Endothelial cell of umbilical vein (primary cell): ENCODE measurements around the gene SHPK. TPM values are rescaled to one million over a fixed set of nuclear protein-coding genes. Genes with fewer than 3 reads are reported as not detected.
"Not testable (repeated sequence)": the region's sequence is repeated elsewhere in the genome, so short reads cannot be mapped to it uniquely, and the experiment has no call there.

Experiments used
- BruUV-seq: library from RNA; stranded (reverse); fragments of 400-500 nt; replicated peaks from 2 replicates; lab custom pipeline; 2021; lab: Mats Ljungman, UMichigan
- CTCF ChIA-PET: fragments of 300-600, 350-600 bp; sonication (Branson Sonifier 250); formaldehyde crosslinking; loops from one replicate; lab custom pipeline; 2021; ENCODE audit warnings: antibody characterized with exemption, inconsistent platforms; lab: Charles Lee
- POLR2A ChIA-PET: fragments of 300-600, 350-600 bp; sonication (Branson Sonifier 250); formaldehyde crosslinking; loops from one replicate; lab custom pipeline; 2021; ENCODE audit warnings: antibody characterized with exemption, inconsistent platforms; lab: Charles Lee
- DNase-seq: peaks from one replicate; pipeline ENCODE4 v3.0.0-alpha.2; 2011; ENCODE audit warnings: low read depth, low spot score
- FAIRE-seq: peaks from 2 replicates; lab custom pipeline; 2011; peaks lifted over from hg19 to GRCh38; lab: Jason Lieb, UNC
- H2AFZ ChIP-seq: 2 replicates; pipeline ENCODE4 v1.6.0; 2012; ENCODE audit warnings: low read depth, low read length, control low read depth, inconsistent platforms
- H3K27ac ChIP-seq: 2 replicates; pipeline ENCODE4 v1.5.1; 2011; ENCODE audit warnings: low read depth, mild to moderate bottlenecking, control low read depth, low read length, moderate library complexity; ENCODE audit not compliant: insufficient read depth
- H3K27me3 ChIP-seq, 2 experiments: 2 replicates each; pipeline versions ENCODE4 v1.6.0 to v1.6.1; 2011; ENCODE audit warnings: low read length in 2 of 2, mixed read lengths in 1 of 2; ENCODE audit not compliant: control insufficient read depth in 2 of 2, insufficient read depth in 2 of 2
- H3K36me3 ChIP-seq, 2 experiments: 2 replicates in 1 of 2; 3 replicates in 1 of 2; pipeline ENCODE4 v1.5.1; 2011; ENCODE audit warnings: low read length in 2 of 2, mild to moderate bottlenecking in 1 of 2, moderate library complexity in 1 of 2; ENCODE audit not compliant: control insufficient read depth in 2 of 2, insufficient read depth in 2 of 2; ENCODE audit errors: extremely low read depth in 1 of 2
- H3K4me1 ChIP-seq: 3 replicates; pipeline ENCODE4 v1.5.1; 2011; ENCODE audit warnings: mild to moderate bottlenecking, low read length; ENCODE audit not compliant: control insufficient read depth, insufficient read depth; ENCODE audit errors: extremely low read depth
- H3K4me2 ChIP-seq: 2 replicates; pipeline ENCODE4 v1.6.1; 2011; ENCODE audit warnings: low read length, control low read depth, mixed read lengths; ENCODE audit not compliant: insufficient read depth
- H3K4me3 ChIP-seq, 3 experiments: fragments of 200-600 bp in 1 of 3; sonication (generic), shearing (Covaris generic) in 1 of 3; replicated peaks in 1 of 3; 2 replicates each; pipeline ENCODE4 v1.5.1; 2011 to 2016; ENCODE audit warnings: control low read depth in 3 of 3, low read length in 3 of 3, mild to moderate bottlenecking in 2 of 3, inconsistent platforms in 1 of 3, low read depth in 1 of 3, moderate library complexity in 1 of 3; ENCODE audit not compliant: insufficient read depth in 1 of 3
- H3K79me2 ChIP-seq: 2 replicates; pipeline ENCODE4 v1.6.0; 2012; ENCODE audit warnings: low read length, inconsistent platforms; ENCODE audit not compliant: control insufficient read depth, insufficient read depth
- H3K9ac ChIP-seq: replicated peaks from 2 replicates; pipeline ENCODE3; 2011; ENCODE audit warnings: low read length, control low read depth; ENCODE audit not compliant: insufficient read depth; ENCODE audit errors: extremely low read depth
- H3K9me1 ChIP-seq: replicated peaks from 3 replicates; pipeline ENCODE4 v1.6.0; 2011; ENCODE audit warnings: mild to moderate bottlenecking, low read length; ENCODE audit not compliant: control insufficient read depth, insufficient read depth; ENCODE audit errors: extremely low read depth
- H3K9me3 ChIP-seq: replicated peaks from 2 replicates; pipeline ENCODE4 v1.5.1; 2012; ENCODE audit warnings: low read length, inconsistent platforms; ENCODE audit not compliant: control insufficient read depth, insufficient read depth
- H4K20me1 ChIP-seq: replicated peaks from 2 replicates; pipeline ENCODE3; 2011; ENCODE audit warnings: mild to moderate bottlenecking, low read length; ENCODE audit not compliant: control insufficient read depth, insufficient read depth; ENCODE audit errors: extremely low read depth
- EZH2 ChIP-seq: IDR thresholded peaks from 2 replicates; pipeline ENCODE4 v1.6.1; 2012; ENCODE audit warnings: borderline replicate concordance, low read depth, mild to moderate bottlenecking, moderate library complexity, low read length, inconsistent platforms; ENCODE audit not compliant: severe bottlenecking
- FOS ChIP-seq: IDR thresholded peaks from 2 replicates; pipeline ENCODE4 v1.6.1; 2011; ENCODE audit warnings: mild to moderate bottlenecking, low read length, moderate library complexity, borderline replicate concordance; ENCODE audit not compliant: insufficient read depth
- GATA2 ChIP-seq: IDR thresholded peaks from 2 replicates; pipeline ENCODE4 v1.7.0; 2011; ENCODE audit warnings: low read depth, mild to moderate bottlenecking, moderate library complexity, mixed read lengths, low read length; ENCODE audit not compliant: insufficient read length, insufficient read depth
- JUN ChIP-seq: IDR thresholded peaks from 2 replicates; pipeline ENCODE4 v1.6.1; 2011; ENCODE audit warnings: borderline replicate concordance, low read depth; ENCODE audit not compliant: insufficient read length, insufficient read depth
- MYC ChIP-seq: IDR thresholded peaks from one replicate; pipeline ENCODE4 v1.6.1; 2011; ENCODE audit warnings: mild to moderate bottlenecking, low read depth, low read length
- POLR2A ChIP-seq: IDR thresholded peaks from 2 replicates; pipeline ENCODE4 v1.6.1; 2012; ENCODE audit warnings: low read depth, mild to moderate bottlenecking, control low read depth, low read length
- POLR2AphosphoS5 ChIP-seq: IDR thresholded peaks from 2 replicates; pipeline ENCODE4 v1.6.1; 2012; ENCODE audit warnings: low read depth, mild to moderate bottlenecking, control low read depth, low read length, moderate library complexity; ENCODE audit not compliant: insufficient read depth
- dilution Hi-C: fragments of 300-500 bp; cut with MboI; formaldehyde crosslinking; loops from one replicate; pipeline ENCODE4 v1.15.0; 2019; ENCODE audit warnings: low sequenced_read_pairs; ENCODE audit not compliant: extremely low pct_ligation_motif_present
- intact Hi-C: fragments of 100-400 bp; cut with micrococcal nuclease; formaldehyde crosslinking; loops from one replicate; pipeline ENCODE4 v1.10.0; 2022
- polyA plus RNA-seq, 4 experiments: library from polyadenylated mRNA; depleted of rRNA in 3 of 4; stranded (reverse) in 3 of 4; unstranded in 1 of 4; fragments of >200 nt; gene quantifications; 2 replicates each; pipeline versions ENCODE4 v1.2.1 to v1.2.3, GENCODE V29; 2011 to 2012; ENCODE audit warnings: missing spikeins in 1 of 4
- total RNA-seq: library from RNA; stranded (reverse); gene quantifications from 2 replicates; pipeline ENCODE4 v1.2.3, GENCODE V29; 2021
- TF ChIP-seq, protein P1 (sequence below): IDR thresholded peaks from 2 replicates; pipeline ENCODE4 v1.6.1; 2011; ENCODE audit not compliant: insufficient read depth, insufficient read length
- TF ChIP-seq, protein P2 (sequence below), 2 donors: IDR thresholded peaks; 1 replicate in 1 of 2; 2 replicates in 1 of 2; pipeline ENCODE4 v1.5.1; 2011; ENCODE audit warnings: low read length in 2 of 2, mild to moderate bottlenecking in 2 of 2, moderate library complexity in 2 of 2, control low read depth in 1 of 2, inconsistent platforms in 1 of 2, low read depth in 1 of 2; ENCODE audit not compliant: insufficient read depth in 1 of 2; ENCODE audit errors: extremely low read depth in 1 of 2

The SHPK gene
- total and polyA plus RNA-seq, 2 donors (not counting 3 experiments of a cell fraction or from before 2014, with no cell fraction given), result 15.4 to 15.9 TPM

DNA sequence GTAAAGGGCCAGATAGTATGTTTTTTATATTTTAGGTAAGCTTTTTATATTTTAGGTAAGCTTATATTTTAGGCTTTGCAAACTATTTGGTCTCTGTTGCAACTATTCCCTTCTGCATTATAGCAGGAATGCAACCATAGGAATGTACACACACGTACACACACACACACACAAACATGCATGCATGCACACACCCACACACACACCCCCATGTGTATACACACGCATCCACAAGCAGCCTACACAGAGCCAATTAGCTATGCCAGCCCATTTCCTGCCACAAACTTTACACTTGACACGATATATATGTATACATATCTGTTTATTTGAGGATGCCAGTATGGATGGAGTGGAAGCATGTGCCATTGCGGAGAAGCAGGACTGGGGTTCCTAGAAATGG, 70.9 kb downstream of the SHPK start:
- ChIA-PET CTCF (interaction anchor here (1.8 kb wide), 1 partner anchor 10 kb away, joined by 7 read pairs; no protein-coding TSS in a partner anchor), POLR2A (no interaction called here)
- Histone ChIP-seq H4K20me1 (no peaks in the 10 kb centered on the region), H2AFZ (no peak overlapping the region), H3K4me3 (no peak overlapping the region), H3K27ac (no peak overlapping the region), H3K4me1 (no peaks in the 10 kb centered on the region), H3K9ac (no peak overlapping the region), H3K79me2 (no peaks in the 10 kb centered on the region), H3K9me3 (no peaks in the 10 kb centered on the region), H3K9me1 (no peaks in the 10 kb centered on the region), H3K27me3 (no peaks in the 10 kb centered on the region), H3K36me3 (no peaks in the 10 kb centered on the region), H3K4me2 (no peak overlapping the region)
- no TSS peak for BruUV-seq
- dilution Hi-C loops, result no loop called here
- intact Hi-C loops, result no loop called here
- FAIRE-seq (no peak), DNase-seq (no peak)
- TF ChIP-seq MYC (no peak), FOS (no peak), JUN (no peak), EZH2 (no peak), GATA2 (no peak), POLR2AphosphoS5 (no peak), POLR2A (no peak)
- TF ChIP-seq, protein P1, sequence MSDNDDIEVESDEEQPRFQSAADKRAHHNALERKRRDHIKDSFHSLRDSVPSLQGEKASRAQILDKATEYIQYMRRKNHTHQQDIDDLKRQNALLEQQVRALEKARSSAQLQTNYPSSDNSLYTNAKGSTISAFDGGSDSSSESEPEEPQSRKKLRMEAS, result no peak
- TF ChIP-seq, protein P2, sequence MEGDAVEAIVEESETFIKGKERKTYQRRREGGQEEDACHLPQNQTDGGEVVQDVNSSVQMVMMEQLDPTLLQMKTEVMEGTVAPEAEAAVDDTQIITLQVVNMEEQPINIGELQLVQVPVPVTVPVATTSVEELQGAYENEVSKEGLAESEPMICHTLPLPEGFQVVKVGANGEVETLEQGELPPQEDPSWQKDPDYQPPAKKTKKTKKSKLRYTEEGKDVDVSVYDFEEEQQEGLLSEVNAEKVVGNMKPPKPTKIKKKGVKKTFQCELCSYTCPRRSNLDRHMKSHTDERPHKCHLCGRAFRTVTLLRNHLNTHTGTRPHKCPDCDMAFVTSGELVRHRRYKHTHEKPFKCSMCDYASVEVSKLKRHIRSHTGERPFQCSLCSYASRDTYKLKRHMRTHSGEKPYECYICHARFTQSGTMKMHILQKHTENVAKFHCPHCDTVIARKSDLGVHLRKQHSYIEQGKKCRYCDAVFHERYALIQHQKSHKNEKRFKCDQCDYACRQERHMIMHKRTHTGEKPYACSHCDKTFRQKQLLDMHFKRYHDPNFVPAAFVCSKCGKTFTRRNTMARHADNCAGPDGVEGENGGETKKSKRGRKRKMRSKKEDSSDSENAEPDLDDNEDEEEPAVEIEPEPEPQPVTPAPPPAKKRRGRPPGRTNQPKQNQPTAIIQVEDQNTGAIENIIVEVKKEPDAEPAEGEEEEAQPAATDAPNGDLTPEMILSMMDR (IDR thresholded peaks at IDR 0.05; ENCODE audit: extremely low read depth in 1 of 2, insufficient read depth in 1 of 2, low read depth in 1 of 2, low read length in 2 of 2), result no peak

DNA sequence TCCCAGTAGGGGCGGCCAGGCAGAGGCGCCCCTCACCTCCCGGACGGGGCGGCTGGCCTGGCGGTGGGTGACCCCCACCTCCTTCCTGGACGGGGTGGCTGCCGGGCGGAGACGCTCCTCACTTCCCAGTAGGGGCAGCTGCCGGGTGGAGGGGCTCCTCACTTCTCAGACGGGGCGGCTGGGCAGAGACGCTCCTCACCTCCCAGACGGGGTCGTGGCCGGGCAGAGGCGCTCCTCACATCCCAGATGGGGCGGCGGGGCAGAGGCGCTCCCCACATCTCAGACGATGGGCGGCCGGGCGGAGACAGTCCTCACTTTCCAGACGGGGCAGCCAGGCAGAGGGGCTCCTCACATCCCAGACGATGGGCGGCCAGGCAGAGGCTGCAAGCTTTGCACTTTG, 71.8 kb downstream of the SHPK start:
- H3K9me1 ChIP-seq, H3K36me3 ChIP-seq, H3K9ac ChIP-seq, BruUV-seq, H3K79me2 ChIP-seq, DNase-seq, CTCF ChIA-PET, dilution Hi-C loops, H3K4me3 ChIP-seq, intact Hi-C loops, H4K20me1 ChIP-seq, H3K9me3 ChIP-seq, H2AFZ ChIP-seq, H3K27me3 ChIP-seq, H3K27ac ChIP-seq, H3K4me1 ChIP-seq, H3K4me2 ChIP-seq, FAIRE-seq, POLR2A ChIA-PET: not testable (repeated sequence)
